ENCODE data around the gene GATD1.

GATD1 gene

DNA sequence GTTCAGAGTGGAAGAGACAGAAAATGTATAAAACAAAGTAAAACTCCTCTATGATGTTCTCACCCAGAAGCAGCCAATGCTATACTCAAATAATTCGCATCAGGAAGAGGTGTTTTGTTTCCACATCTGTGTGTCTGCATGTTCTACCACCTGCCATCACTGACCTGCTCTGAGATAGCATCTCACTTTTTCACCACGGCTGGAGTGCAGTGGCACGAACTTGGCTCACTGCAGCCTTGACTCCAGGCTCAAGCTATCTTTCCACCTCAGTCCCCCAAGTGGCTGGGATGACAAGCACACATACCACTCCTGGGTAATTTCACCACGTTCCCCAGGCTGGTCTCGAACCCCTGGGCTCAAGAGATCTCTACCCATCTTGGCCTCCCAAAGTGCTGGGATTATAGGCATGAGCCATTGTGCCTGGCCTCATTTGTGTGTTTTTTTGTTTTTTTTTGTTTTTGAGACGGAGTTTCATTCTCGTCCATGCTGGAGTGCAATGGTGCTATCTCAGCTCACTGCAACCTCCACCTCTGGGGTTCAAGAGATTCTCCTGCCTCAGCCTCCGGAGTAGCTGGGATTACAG is 15.7 kb downstream of the GATD1 start:
- no peak overlapping the region for H3K4me3 ChIP-seq (ENCODE audit: low read depth, low read length)
- TF ChIP-seq, protein P1, sequence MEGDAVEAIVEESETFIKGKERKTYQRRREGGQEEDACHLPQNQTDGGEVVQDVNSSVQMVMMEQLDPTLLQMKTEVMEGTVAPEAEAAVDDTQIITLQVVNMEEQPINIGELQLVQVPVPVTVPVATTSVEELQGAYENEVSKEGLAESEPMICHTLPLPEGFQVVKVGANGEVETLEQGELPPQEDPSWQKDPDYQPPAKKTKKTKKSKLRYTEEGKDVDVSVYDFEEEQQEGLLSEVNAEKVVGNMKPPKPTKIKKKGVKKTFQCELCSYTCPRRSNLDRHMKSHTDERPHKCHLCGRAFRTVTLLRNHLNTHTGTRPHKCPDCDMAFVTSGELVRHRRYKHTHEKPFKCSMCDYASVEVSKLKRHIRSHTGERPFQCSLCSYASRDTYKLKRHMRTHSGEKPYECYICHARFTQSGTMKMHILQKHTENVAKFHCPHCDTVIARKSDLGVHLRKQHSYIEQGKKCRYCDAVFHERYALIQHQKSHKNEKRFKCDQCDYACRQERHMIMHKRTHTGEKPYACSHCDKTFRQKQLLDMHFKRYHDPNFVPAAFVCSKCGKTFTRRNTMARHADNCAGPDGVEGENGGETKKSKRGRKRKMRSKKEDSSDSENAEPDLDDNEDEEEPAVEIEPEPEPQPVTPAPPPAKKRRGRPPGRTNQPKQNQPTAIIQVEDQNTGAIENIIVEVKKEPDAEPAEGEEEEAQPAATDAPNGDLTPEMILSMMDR (IDR thresholded peaks at IDR 0.05; ENCODE audit: insufficient read depth, low read depth, low read length, missing control alignments): no peak
- no peak for DNase-seq (ENCODE audit: low read depth)

DNA sequence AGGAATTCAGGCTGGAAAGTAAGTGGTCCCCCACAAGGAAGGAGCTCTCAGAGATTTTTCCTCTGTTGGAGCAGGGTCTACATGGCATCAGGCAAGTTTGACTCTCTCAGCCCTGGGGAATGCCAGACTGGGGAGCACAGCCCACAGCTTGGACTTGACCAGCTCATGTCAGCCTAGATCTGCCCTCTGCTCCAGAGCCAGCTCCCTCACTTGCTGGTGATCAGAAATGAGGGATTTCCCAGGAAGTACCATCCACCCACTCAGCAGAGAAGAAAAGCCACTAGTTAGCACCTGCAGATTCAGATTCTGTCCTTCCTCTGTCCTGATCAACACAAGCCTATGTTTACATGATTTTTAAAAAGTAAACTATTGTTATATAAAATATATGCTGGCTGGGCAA is 17.1 kb downstream of the GATD1 start:
- no peak overlapping the region for H3K4me3 ChIP-seq (ENCODE audit: low read depth, low read length)
- TF ChIP-seq, protein P1 (IDR thresholded peaks at IDR 0.05; ENCODE audit: insufficient read depth, low read depth, low read length, missing control alignments): no peak
- no peak for DNase-seq (ENCODE audit: low read depth)

DNA sequence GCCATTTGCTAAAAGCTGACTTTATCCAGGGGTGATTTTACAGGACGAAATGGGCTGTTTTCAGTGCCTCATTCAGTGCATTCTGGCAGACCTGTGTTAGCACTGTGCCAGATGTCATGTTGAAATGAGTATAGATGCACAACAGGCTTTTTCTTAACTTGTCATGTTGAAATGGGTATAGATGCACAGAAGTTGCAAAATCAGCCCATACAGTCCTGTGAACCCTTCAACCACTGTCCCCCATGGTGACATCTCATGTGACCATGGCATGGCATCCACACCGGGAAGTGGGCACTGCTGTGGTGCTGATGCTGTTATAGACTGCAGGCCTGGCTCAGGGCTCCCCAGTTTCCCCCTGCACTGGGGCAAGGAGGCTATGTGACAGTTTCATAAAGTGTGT is 27.6 kb downstream of the GATD1 start:
- no peak overlapping the region for H3K4me3 ChIP-seq (ENCODE audit: low read depth, low read length)
- TF ChIP-seq, protein P1 (IDR thresholded peaks at IDR 0.05; ENCODE audit: insufficient read depth, low read depth, low read length, missing control alignments): no peak
- no peak for DNase-seq (ENCODE audit: low read depth)

DNA sequence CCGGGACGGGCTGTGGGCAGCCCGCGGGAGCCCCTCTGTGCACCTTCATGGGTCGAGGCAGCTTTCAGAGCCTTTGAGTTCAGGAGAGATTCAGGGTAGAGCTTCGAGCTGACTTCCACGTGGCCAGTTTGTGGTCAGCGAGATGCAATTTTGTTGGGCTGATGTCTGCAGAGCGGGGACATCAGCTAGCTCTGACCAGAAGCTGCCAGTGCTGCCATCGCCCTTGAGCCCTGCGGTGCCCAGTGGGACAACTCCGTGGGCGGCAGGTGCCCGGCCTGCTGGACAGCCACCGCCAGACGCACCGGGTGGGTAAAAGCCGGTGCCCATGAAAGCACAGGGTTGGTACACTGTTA is 29.3 kb downstream of the GATD1 start:
- H3K4me3 ChIP-seq (ENCODE audit: low read depth, low read length): peak overlapping the region; percentile 74
- TF ChIP-seq, protein P1 (IDR thresholded peaks at IDR 0.05; ENCODE audit: insufficient read depth, low read depth, low read length, missing control alignments): no peak
- no peak for DNase-seq (ENCODE audit: low read depth)

DNA sequence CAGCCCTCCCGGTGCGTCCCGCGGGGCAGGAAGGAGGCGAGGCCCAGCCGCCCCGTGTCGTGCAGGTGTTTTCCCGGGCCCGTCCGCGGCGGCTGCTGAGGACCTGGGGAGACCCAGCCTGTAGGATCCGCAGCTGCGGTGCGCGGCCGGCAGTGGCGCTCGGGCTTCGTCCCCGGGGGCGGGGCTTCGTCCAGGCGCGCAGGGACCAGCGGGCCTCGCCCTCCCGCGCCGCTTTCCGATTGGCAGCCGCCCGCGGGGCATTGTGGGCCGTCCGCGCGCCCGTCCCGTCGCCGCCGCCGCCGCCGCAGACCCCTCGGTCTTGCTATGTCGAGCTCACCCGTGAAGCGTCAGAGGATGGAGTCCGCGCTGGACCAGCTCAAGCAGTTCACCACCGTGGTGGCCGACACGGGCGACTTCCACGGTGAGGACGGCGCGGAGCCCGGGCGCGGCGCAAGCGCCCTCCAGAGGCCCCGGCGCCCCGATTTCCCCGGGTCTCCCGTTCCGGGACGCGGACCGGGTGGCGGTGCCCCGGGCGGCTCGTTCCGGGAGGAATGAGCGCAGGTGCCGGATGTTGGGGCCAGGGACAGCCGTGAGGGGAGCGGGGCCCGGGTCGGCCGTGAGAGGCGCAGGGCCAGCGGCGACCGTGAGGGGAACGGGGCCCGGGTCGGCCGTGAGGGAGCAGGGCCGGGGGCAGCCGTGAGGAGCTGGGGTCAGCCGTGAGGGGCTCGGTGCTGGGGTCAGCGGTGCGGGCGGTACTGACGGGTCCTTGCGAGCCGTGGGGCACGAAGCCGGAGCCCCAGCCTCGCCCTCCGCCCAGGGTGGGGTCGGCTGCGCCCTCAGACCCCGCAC is 29.9 kb downstream of the GATD1 start, which contains the start of gene TALDO1:
Gene TALDO1 (plus strand): TSS at position 307 of the 849 bp plus-strand sequence. CDS start 18 bp downstream, at position 325.
- DNase-seq (ENCODE audit: low read depth): peak; percentile 93
- TF ChIP-seq, protein P1 (IDR thresholded peaks at IDR 0.05; ENCODE audit: insufficient read depth, low read depth, low read length, missing control alignments): no peak
- peak within 1 kb of the TSS; percentile 74 for H3K4me3 ChIP-seq (ENCODE audit: low read depth, low read length)

DNA sequence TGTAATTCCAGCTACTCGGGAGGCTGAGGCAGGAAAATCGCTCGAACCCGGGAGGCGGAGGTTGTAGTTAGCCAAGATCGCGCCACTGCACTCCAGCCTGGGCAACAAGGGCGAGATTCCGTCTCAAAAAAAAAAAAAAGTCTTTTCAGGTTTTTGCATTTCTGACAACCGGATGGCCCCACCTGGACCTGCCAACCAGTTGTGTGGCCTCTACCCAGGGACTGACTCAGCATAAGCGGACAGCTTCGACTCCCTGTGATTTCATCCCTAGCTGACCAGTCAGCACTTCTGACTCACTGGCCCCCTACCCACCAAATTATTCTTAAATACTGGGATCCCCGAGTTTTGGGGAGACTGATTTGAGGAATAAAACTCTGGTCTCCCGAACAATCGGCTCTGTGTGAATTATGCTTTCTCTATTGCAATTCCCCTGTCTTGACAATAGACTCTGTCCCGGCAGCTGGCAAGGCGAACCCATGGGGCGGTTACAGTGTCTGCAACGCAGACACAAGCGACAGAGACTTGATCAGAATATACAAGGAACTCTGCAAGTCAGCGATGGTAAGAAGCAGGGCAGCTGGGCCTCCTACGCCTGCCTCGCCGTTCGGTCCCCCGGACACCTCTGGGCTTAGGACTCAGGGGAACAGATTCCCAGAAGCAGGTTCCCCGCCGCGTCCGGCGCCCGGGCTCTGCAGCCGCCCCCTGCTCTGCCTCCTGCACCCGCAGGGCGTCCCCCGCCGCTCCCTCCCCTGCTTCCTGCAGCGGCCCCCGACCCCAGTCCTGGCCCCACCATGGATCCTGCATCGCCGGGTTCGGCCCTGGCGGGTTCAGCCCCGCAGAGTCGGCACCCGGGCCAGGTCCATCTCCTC is 30.8 kb downstream of the GATD1 start:
- peak overlapping the region; percentile 74 for H3K4me3 ChIP-seq (ENCODE audit: low read depth, low read length)
- peak; percentile 44 for DNase-seq (ENCODE audit: low read depth)
- TF ChIP-seq, protein P1 (IDR thresholded peaks at IDR 0.05; ENCODE audit: insufficient read depth, low read depth, low read length, missing control alignments): no peak
